ENCODE data around the gene PARVB. TPM values are rescaled to one million over a fixed set of nuclear protein-coding genes. Genes with fewer than 3 reads are reported as not detected.

Gene PARVB
- total RNA-seq, 4 donors from 2014 or later: 120 to 201 (median 147) TPM

DNA sequence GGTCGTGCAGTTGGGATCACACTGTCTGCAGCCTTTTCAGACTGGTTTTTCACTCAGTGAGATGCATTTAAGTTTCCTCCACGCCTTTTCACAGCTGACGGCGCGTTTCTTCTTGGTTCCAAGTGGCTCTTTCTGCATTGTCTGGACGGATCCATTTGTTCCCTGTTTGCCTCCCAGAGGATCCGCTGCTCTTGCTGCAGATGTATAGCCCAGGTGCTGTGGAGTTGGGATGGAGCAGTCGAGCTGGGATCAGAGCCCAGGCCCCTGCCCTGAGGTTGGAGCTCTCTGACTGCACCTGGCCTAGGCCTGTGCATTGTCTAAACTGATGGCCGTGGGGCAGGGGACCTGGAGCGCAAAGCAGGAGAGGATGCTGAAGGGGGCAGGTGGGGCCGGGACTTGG is 51.6 kb downstream of the PARVB start:
- intact Hi-C loops (cut with DNase I; ENCODE audit: low total_unique reads): no loop called here

DNA sequence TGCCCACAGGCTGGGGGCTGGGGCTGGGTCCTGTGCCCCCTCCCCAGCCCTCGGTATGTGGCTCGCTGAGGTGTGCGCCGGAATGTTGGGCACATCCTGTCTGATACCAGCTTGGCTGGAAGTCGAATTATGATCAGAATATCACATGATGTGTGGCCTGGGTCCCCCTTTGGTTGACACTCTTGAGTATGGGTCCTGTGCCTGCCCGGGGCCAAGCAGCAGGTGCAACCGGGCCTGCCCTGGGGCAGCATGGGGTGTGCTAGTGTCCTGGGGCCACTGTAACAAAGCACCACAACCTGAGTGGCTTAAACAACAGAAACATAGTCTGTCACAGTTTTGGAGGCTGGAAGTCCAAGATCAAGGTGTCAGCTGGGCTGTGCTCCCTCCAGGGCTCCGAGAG is 52.7 kb downstream of the PARVB start:
- no peak overlapping the region for H3K27ac ChIP-seq
- TF ChIP-seq POLR2A (IDR thresholded peaks at IDR 0.05): no peak
- TF ChIP-seq, protein P1, sequence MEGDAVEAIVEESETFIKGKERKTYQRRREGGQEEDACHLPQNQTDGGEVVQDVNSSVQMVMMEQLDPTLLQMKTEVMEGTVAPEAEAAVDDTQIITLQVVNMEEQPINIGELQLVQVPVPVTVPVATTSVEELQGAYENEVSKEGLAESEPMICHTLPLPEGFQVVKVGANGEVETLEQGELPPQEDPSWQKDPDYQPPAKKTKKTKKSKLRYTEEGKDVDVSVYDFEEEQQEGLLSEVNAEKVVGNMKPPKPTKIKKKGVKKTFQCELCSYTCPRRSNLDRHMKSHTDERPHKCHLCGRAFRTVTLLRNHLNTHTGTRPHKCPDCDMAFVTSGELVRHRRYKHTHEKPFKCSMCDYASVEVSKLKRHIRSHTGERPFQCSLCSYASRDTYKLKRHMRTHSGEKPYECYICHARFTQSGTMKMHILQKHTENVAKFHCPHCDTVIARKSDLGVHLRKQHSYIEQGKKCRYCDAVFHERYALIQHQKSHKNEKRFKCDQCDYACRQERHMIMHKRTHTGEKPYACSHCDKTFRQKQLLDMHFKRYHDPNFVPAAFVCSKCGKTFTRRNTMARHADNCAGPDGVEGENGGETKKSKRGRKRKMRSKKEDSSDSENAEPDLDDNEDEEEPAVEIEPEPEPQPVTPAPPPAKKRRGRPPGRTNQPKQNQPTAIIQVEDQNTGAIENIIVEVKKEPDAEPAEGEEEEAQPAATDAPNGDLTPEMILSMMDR (IDR thresholded peaks at IDR 0.05 in 4 of 5, conservative IDR thresholded peaks at IDR 0.05 in 1 of 5): no peak
- H3K4me3 ChIP-seq: no peak overlapping the region
- H3K4me1 ChIP-seq: peaks cover 25% of the 10 kb centered on the region in 2 donors
- DNase-seq (no peak), ATAC-seq (no peak)
- intact Hi-C loops (cut with DNase I; ENCODE audit: low total_unique reads): no loop called here
- no peaks in the 10 kb centered on the region for H3K36me3 ChIP-seq
- in situ Hi-C loops (cut with MboI; ENCODE audit: low sequenced_read_pairs in 4 of 4): loop anchor here in 1 of 4 donors (25.0 kb wide), 1 partner anchor 265 kb away; the partner anchor contains the start of gene EFCAB6
- no peaks in the 10 kb centered on the region for H3K27me3 ChIP-seq
- H3K9me3 ChIP-seq: no peaks in the 10 kb centered on the region

More for the DNA sequence above, 51.6 kb downstream of the PARVB start:
- Histone ChIP-seq H3K36me3 (no peaks in the 10 kb centered on the region), H3K9me3 (no peaks in the 10 kb centered on the region), H3K4me3 (no peak overlapping the region), H3K27ac (no peak overlapping the region), H3K4me1 (peaks cover 21 to 24% of the 10 kb centered on the region in 2 donors), H3K27me3 (no peaks in the 10 kb centered on the region)
- DNase-seq: no peak
- ATAC-seq: no peak
- in situ Hi-C loops (cut with MboI; ENCODE audit: low sequenced_read_pairs in 4 of 4): loop anchor here in 1 of 4 donors (25.0 kb wide), 1 partner anchor 263 kb away; the partner anchor contains the start of gene EFCAB6
- TF ChIP-seq, protein P1 (IDR thresholded peaks at IDR 0.05 in 4 of 5, conservative IDR thresholded peaks at IDR 0.05 in 1 of 5): no peak
- no peak for TF ChIP-seq POLR2A (IDR thresholded peaks at IDR 0.05)

DNA sequence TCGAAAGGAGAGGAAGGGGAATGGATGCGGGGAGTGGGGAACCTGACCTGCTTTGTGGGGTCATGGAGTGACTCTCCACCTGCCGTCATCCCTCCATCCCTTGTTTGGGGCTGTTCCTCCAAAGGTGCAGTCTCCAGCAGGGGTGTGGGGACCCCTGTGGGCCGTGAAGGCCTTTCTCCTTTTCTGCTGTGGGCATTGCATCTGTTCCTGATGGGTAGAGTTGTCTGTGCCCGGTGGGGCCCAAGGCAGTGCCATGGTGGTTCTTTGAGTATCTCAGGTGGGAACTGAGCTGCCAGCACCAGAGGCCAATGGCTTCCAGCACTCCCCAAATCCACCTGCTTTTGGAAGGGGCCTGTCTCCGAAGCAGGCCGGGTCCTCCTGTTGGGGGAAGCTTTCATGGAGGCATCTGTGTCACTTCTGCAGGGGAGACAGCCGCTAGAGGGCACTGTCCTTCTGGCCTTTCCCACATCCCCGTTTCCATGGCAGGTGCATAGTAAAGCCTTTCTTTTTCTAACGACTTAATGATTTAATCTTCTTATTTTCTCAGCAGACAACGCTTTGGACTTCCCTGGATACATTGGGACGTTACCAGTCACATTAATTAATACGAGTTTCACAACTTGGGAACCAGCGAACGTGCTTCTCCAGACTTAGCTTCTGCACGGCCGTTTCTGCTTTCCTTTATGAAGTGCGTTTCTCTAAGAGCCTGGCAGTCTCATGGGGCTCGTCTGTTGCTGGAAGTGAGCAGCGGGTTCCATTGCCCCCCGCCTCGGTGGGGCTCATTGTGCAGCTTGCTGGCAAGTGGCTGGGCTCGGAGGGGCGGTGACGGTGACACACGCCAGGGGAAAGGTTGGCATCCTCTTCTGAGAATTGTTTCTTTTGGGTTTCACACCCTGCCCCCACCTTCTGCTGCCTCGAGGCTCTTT is 57.1 kb downstream of the PARVB start:
- intact Hi-C loops (cut with DNase I; ENCODE audit: low total_unique reads): no loop called here
- ATAC-seq: no peak
- DNase-seq: peak; percentile 45 to 59
- H3K9me3 ChIP-seq: no peaks in the 10 kb centered on the region
- H3K4me3 ChIP-seq: no peak overlapping the region
- peaks cover 41 to 49% of the 10 kb centered on the region in 2 donors for H3K4me1 ChIP-seq
- no peaks in the 10 kb centered on the region for H3K36me3 ChIP-seq
- TF ChIP-seq, protein P1 (IDR thresholded peaks at IDR 0.05 in 4 of 5, conservative IDR thresholded peaks at IDR 0.05 in 1 of 5): peak; percentile 46 to 87 (median 79)
- TF ChIP-seq POLR2A (IDR thresholded peaks at IDR 0.05): no peak
- no peaks in the 10 kb centered on the region for H3K27me3 ChIP-seq
- H3K27ac ChIP-seq: peak overlapping the region in 1 of 4 donors; percentile 39
- in situ Hi-C loops (cut with MboI; ENCODE audit: low sequenced_read_pairs in 4 of 4): loop anchor here in 3 of 4 donors (10.0 to 25.0 kb wide), 3 partner anchors 56 to 544 kb away; partner anchors contain the start of genes EFCAB6 (in 1 of the 3) and PARVB (in 1 of the 3)

DNA sequence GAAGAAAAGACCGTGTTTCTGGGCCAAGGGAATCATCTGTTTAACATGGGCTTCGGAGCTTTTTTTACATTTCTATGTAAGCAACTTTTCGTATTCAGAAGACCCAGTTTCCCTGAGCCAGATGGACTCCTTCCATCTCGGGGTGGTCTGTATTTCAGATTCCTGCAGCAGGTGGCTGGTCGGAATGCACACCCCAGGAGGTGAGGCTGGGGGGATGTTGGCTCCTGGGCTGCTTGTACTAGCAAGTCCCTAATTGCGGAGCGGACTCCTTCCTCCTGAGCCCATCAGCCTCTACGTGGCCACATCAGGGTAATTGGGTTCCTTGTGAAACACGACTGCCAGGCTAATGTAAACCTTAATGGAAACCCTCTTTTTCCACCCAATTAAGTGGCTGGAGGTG is 58.7 kb downstream of the PARVB start:
- TF ChIP-seq POLR2A (IDR thresholded peaks at IDR 0.05): no peak
- TF ChIP-seq, protein P1 (IDR thresholded peaks at IDR 0.05 in 4 of 5, conservative IDR thresholded peaks at IDR 0.05 in 1 of 5): no peak
- ATAC-seq (no peak), DNase-seq (no peak)
- Histone ChIP-seq H3K4me1 (peaks cover 57 to 65% of the 10 kb centered on the region in 2 donors), H3K4me3 (no peak overlapping the region), H3K9me3 (no peaks in the 10 kb centered on the region), H3K27me3 (no peaks in the 10 kb centered on the region), H3K27ac (peak overlapping the region in 3 of 4 donors; percentile 89 to 96 (median 91)), H3K36me3 (no peaks in the 10 kb centered on the region)
- in situ Hi-C loops (cut with MboI; ENCODE audit: low sequenced_read_pairs in 4 of 4): loop anchor here in 3 of 4 donors (10.0 to 25.0 kb wide), 3 partner anchors 58 to 542 kb away; partner anchors contain the start of genes EFCAB6 (in 1 of the 3) and PARVB (in 1 of the 3)
- intact Hi-C loops (cut with DNase I; ENCODE audit: low total_unique reads): no loop called here

Data from gastrocnemius medialis (tissue), 4 donors.